ENCODE measurements around the gene SNTG2.

DNA sequence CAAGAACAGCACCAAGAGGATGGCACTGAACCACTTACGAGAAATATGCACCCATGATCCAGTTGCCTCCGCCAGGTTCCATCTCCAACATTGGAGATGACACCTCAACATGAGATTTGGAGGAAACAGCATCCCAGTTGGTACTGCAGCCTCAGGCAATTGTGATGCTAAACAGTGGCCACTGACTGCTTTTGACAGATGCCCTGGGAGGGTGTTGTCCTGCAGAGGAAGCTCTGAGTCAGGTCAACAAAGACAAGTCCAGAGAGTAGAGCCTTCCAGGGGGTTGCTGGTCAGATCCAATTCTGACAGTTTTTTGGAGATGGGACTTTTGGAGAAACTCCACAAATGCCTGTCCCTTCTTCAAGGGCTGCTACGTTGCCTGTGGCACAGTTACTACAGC is 82.4 kb downstream of the SNTG2 start:
- TF ChIP-seq SIN3A (IDR thresholded peaks at IDR 0.05; ENCODE audit: borderline replicate concordance, insufficient read depth, low read length): no peak
- TF ChIP-seq POLR2AphosphoS5 (IDR thresholded peaks at IDR 0.05; ENCODE audit: low read depth, low read length): no peak
- TF ChIP-seq, protein P1, sequence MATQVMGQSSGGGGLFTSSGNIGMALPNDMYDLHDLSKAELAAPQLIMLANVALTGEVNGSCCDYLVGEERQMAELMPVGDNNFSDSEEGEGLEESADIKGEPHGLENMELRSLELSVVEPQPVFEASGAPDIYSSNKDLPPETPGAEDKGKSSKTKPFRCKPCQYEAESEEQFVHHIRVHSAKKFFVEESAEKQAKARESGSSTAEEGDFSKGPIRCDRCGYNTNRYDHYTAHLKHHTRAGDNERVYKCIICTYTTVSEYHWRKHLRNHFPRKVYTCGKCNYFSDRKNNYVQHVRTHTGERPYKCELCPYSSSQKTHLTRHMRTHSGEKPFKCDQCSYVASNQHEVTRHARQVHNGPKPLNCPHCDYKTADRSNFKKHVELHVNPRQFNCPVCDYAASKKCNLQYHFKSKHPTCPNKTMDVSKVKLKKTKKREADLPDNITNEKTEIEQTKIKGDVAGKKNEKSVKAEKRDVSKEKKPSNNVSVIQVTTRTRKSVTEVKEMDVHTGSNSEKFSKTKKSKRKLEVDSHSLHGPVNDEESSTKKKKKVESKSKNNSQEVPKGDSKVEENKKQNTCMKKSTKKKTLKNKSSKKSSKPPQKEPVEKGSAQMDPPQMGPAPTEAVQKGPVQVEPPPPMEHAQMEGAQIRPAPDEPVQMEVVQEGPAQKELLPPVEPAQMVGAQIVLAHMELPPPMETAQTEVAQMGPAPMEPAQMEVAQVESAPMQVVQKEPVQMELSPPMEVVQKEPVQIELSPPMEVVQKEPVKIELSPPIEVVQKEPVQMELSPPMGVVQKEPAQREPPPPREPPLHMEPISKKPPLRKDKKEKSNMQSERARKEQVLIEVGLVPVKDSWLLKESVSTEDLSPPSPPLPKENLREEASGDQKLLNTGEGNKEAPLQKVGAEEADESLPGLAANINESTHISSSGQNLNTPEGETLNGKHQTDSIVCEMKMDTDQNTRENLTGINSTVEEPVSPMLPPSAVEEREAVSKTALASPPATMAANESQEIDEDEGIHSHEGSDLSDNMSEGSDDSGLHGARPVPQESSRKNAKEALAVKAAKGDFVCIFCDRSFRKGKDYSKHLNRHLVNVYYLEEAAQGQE (IDR thresholded peaks at IDR 0.05; ENCODE audit: insufficient read depth in 1 of 2, low read depth in 2 of 2, low read length in 2 of 2): no peak
- no peak for TF ChIP-seq TAF1 (IDR thresholded peaks at IDR 0.05; ENCODE audit: borderline replicate concordance, insufficient read depth, low read length)
- no peak for TF ChIP-seq FOXP2 (optimal IDR thresholded peaks at IDR 0.05; ENCODE audit: borderline replicate concordance, extremely low read depth, extremely low read length, insufficient read depth)
